ENCODE measurements around the gene MLLT6.

DNA sequence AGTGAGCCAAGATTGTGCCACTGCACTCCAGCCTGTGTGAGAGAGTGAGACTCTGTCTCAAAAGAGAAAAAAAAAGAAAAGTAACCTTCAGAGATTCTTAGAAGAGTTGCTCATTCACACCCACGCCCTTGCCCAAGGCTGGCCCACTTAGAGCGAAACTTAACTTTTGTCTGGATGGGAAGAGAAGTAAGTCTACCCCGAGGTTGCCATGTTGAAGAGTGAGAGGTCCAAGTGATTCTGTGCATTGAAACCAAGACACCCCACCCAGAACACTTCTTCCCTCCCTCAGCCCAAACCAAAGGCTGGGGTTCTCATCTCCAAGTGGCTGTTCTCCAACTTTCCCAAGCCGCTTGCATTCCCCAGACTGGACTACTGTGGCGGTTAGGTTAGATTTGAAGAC, 22.7 kb downstream of the MLLT6 start:
- no peak for TF ChIP-seq CTCF (conservative IDR thresholded peaks at IDR 0.05; ENCODE audit: low read depth, low read length)
- no peak for TF ChIP-seq EZH2 (IDR thresholded peaks at IDR 0.05; ENCODE audit: low read length, unreplicated experiment)
- no peak for TF ChIP-seq EZH2phosphoT487 (IDR thresholded peaks at IDR 0.05; ENCODE audit: borderline replicate concordance, low read length)
